Keratinocyte (primary cell): ENCODE results near the gene TNFSF11. TPM values are rescaled to one million over a fixed set of nuclear protein-coding genes. Genes with fewer than 3 reads are reported as not detected.

Source experiments
- DNase-seq: peaks from one replicate; pipeline ENCODE4 v3.0.0-alpha.2; 2011; ENCODE audit warnings: low read depth, missing footprints, low spot score
- FAIRE-seq: peaks from 2 replicates; lab custom pipeline; 2011; peaks lifted over from hg19 to GRCh38; lab: Jason Lieb, UNC
- H2AFZ ChIP-seq: 2 replicates; pipeline ENCODE4 v1.6.0; 2012; ENCODE audit warnings: low read length, control low read depth, inconsistent platforms; ENCODE audit not compliant: control insufficient read depth
- H3K27ac ChIP-seq: 2 replicates; pipeline ENCODE4 v1.5.1; 2011; ENCODE audit warnings: low read length; ENCODE audit not compliant: control insufficient read depth, insufficient read depth
- H3K27me3 ChIP-seq: 3 replicates; pipeline ENCODE4 v1.6.0; 2011; ENCODE audit warnings: low read length; ENCODE audit not compliant: control insufficient read depth, insufficient read depth; ENCODE audit errors: extremely low read depth
- H3K36me3 ChIP-seq, 2 experiments: 2 replicates in 1 of 2; 3 replicates in 1 of 2; pipeline ENCODE4 v1.5.1; 2011; ENCODE audit warnings: low read length in 2 of 2, mild to moderate bottlenecking in 1 of 2; ENCODE audit not compliant: control insufficient read depth in 2 of 2, insufficient read depth in 2 of 2; ENCODE audit errors: extremely low read depth in 1 of 2
- H3K4me1 ChIP-seq: 3 replicates; pipeline ENCODE4 v1.5.1; 2011; ENCODE audit warnings: low read length; ENCODE audit not compliant: control insufficient read depth, insufficient read depth; ENCODE audit errors: extremely low read depth
- H3K4me2 ChIP-seq: 3 replicates; pipeline ENCODE4 v1.6.0; 2011; ENCODE audit warnings: low read depth, low read length; ENCODE audit not compliant: control insufficient read depth, insufficient read depth; ENCODE audit errors: extremely low read depth
- H3K4me3 ChIP-seq, 3 experiments: fragments of 200-600 bp in 1 of 3; sonication (generic) in 1 of 3; 2 replicates in 2 of 3; 3 replicates in 1 of 3; pipeline ENCODE4 v1.5.1; 2011 to 2016; ENCODE audit warnings: low read length in 3 of 3, mild to moderate bottlenecking in 3 of 3, control low read depth in 2 of 3, inconsistent platforms in 1 of 3, low read depth in 1 of 3, mixed read lengths in 1 of 3, mixed run types in 1 of 3, moderate library complexity in 1 of 3; ENCODE audit not compliant: control insufficient read depth in 2 of 3, insufficient read depth in 2 of 3; ENCODE audit errors: extremely low read depth in 1 of 3
- H3K79me2 ChIP-seq: 2 replicates; pipeline ENCODE4 v1.6.0; 2012; ENCODE audit warnings: low read length; ENCODE audit not compliant: control insufficient read depth, insufficient read depth
- H3K9ac ChIP-seq: 3 replicates; pipeline ENCODE4 v1.6.0; 2011; ENCODE audit warnings: low read length; ENCODE audit not compliant: control insufficient read depth, insufficient read depth; ENCODE audit errors: extremely low read depth
- H3K9me1 ChIP-seq: 3 replicates; pipeline ENCODE4 v1.6.0; 2011; ENCODE audit warnings: low read length; ENCODE audit not compliant: control insufficient read depth, insufficient read depth; ENCODE audit errors: extremely low read depth
- H3K9me3 ChIP-seq: 2 replicates; pipeline ENCODE4 v1.5.1; 2012; ENCODE audit warnings: low read depth, low read length; ENCODE audit not compliant: control insufficient read depth
- H4K20me1 ChIP-seq: 3 replicates; pipeline ENCODE4 v1.6.0; 2011; ENCODE audit warnings: low read length; ENCODE audit not compliant: control insufficient read depth, insufficient read depth; ENCODE audit errors: extremely low read depth
- CTCF ChIP-seq, 3 experiments: IDR thresholded peaks in 1 of 3; conservative IDR thresholded peaks in 1 of 3; optimal IDR thresholded peaks in 1 of 3; 2 replicates in 2 of 3; 3 replicates in 1 of 3; pipeline versions ENCODE3 to v1.5.1; 2011; ENCODE audit warnings: low read length in 3 of 3, mild to moderate bottlenecking in 3 of 3, moderate library complexity in 2 of 3, control low read depth in 1 of 3, inconsistent platforms in 1 of 3; ENCODE audit not compliant: insufficient read depth in 2 of 3; ENCODE audit errors: extremely low read depth in 1 of 3
- EZH2 ChIP-seq: IDR thresholded peaks from one replicate; pipeline ENCODE4 v1.6.1; 2012; ENCODE audit warnings: inconsistent platforms, mild to moderate bottlenecking, low read length, moderate library complexity
- dilution Hi-C: fragments of 300-500 bp; cut with MboI; formaldehyde crosslinking; loops from one replicate; pipeline ENCODE4 v1.7.0; 2020; ENCODE audit warnings: low sequenced_read_pairs; ENCODE audit not compliant: extremely low pct_ligation_motif_present
- polyA plus RNA-seq, 5 experiments: library from polyadenylated mRNA; depleted of rRNA in 3 of 5; stranded (reverse) in 3 of 5; stranded (forward) in 1 of 5; unstranded in 1 of 5; fragments of >200 nt; gene quantifications; 1 replicate in 1 of 5; 2 replicates in 3 of 5; 3 replicates in 1 of 5; pipeline versions ENCODE4 v1.2.1 to v1.2.3, GENCODE V29; 2011 to 2012; ENCODE audit warnings: missing spikeins in 2 of 5, low read depth in 1 of 5, low replicate concordance in 1 of 5

TNFSF11 gene
- polyA plus RNA-seq, 1 donor (not counting 4 experiments of a cell fraction or from before 2014, with no cell fraction given) = not detected

GRCh38 chr13:42615691-42616090 lies 41.7 kb downstream of the TNFSF11 start:
- no peak for TF ChIP-seq CTCF (optimal IDR thresholded peaks at IDR 0.05 in 1 of 3, IDR thresholded peaks at IDR 0.05 in 1 of 3, conservative IDR thresholded peaks at IDR 0.05 in 1 of 3; ENCODE audit: extremely low read depth in 1 of 3, insufficient read depth in 2 of 3, low read length in 3 of 3)
- H3K9me1 ChIP-seq = no peaks in the 10 kb centered on the region
- H4K20me1 ChIP-seq = no peaks in the 10 kb centered on the region
- no peaks in the 10 kb centered on the region for H3K36me3 ChIP-seq
- H3K27me3 ChIP-seq = no peaks in the 10 kb centered on the region
- no peak overlapping the region for H3K9ac ChIP-seq
- H3K79me2 ChIP-seq = no peaks in the 10 kb centered on the region
- dilution Hi-C loops = no loop called here
- no peak overlapping the region for H3K4me3 ChIP-seq
- H2AFZ ChIP-seq = no peak overlapping the region
- no peaks in the 10 kb centered on the region for H3K4me1 ChIP-seq
- H3K27ac ChIP-seq = no peak overlapping the region
- no peaks in the 10 kb centered on the region for H3K9me3 ChIP-seq
- FAIRE-seq (no peak), DNase-seq (no peak)
- H3K4me2 ChIP-seq = no peak overlapping the region

- H3K4me2 ChIP-seq = no peak overlapping the region
- DNase-seq = no peak
Measured at GRCh38 chr13:42617221-42617620, 43.3 kb downstream of the TNFSF11 start.

More at GRCh38 chr13:42617221-42617620, 43.3 kb downstream of the TNFSF11 start:
- H3K4me1 ChIP-seq = no peaks in the 10 kb centered on the region
- no peak for FAIRE-seq
- H2AFZ ChIP-seq = no peak overlapping the region
- no peaks in the 10 kb centered on the region for H3K79me2 ChIP-seq
- no peaks in the 10 kb centered on the region for H3K9me3 ChIP-seq
- no peaks in the 10 kb centered on the region for H3K36me3 ChIP-seq
- H3K27ac ChIP-seq = no peak overlapping the region
- TF ChIP-seq EZH2 (no peak), CTCF (optimal IDR thresholded peaks at IDR 0.05 in 1 of 3, IDR thresholded peaks at IDR 0.05 in 1 of 3, conservative IDR thresholded peaks at IDR 0.05 in 1 of 3; ENCODE audit: extremely low read depth in 1 of 3, insufficient read depth in 2 of 3, low read length in 3 of 3) (no peak)
- no peaks in the 10 kb centered on the region for H3K9me1 ChIP-seq
- H3K9ac ChIP-seq = no peak overlapping the region
- H3K27me3 ChIP-seq = no peaks in the 10 kb centered on the region
- no peak overlapping the region for H3K4me3 ChIP-seq
- H4K20me1 ChIP-seq = no peaks in the 10 kb centered on the region
- dilution Hi-C loops = no loop called here
